ENCODE measurements around the gene GUCY1A1.

DNA sequence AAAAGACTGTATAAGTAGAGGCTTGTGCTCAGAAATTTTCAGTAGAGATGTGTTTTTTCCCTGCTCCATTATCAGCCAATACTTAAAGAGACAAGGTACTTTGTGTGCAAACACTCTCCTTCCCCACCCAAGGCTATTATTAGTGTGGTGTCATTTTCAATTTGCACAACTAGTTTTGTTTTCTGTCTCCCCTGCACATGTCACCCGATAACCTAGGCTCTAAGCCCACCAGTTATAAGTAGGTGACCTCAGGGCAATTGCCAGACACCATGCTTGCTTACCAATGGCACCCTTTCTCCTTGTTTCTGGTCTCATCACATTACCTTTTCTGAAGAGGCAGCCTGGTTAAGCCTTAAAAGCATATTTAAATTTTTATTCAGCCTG is 8.0 kb upstream of the GUCY1A1 start:
- TF ChIP-seq, protein P1, sequence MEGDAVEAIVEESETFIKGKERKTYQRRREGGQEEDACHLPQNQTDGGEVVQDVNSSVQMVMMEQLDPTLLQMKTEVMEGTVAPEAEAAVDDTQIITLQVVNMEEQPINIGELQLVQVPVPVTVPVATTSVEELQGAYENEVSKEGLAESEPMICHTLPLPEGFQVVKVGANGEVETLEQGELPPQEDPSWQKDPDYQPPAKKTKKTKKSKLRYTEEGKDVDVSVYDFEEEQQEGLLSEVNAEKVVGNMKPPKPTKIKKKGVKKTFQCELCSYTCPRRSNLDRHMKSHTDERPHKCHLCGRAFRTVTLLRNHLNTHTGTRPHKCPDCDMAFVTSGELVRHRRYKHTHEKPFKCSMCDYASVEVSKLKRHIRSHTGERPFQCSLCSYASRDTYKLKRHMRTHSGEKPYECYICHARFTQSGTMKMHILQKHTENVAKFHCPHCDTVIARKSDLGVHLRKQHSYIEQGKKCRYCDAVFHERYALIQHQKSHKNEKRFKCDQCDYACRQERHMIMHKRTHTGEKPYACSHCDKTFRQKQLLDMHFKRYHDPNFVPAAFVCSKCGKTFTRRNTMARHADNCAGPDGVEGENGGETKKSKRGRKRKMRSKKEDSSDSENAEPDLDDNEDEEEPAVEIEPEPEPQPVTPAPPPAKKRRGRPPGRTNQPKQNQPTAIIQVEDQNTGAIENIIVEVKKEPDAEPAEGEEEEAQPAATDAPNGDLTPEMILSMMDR (conservative IDR thresholded peaks at IDR 0.05; ENCODE audit: low read depth, low read length) = no peak
- TF ChIP-seq EZH2phosphoT487 (IDR thresholded peaks at IDR 0.05; ENCODE audit: borderline replicate concordance, low read length) = no peak

Data from PC-3 (cell line).